ENCODE measurements around the gene PEDS1. TPM values are rescaled to one million over a fixed set of nuclear protein-coding genes. Genes with fewer than 3 reads are reported as not detected.

PEDS1 gene
- total and polyA plus RNA-seq, 9 donors = 7.5 to 18.2 (median 12.4) TPM

DNA sequence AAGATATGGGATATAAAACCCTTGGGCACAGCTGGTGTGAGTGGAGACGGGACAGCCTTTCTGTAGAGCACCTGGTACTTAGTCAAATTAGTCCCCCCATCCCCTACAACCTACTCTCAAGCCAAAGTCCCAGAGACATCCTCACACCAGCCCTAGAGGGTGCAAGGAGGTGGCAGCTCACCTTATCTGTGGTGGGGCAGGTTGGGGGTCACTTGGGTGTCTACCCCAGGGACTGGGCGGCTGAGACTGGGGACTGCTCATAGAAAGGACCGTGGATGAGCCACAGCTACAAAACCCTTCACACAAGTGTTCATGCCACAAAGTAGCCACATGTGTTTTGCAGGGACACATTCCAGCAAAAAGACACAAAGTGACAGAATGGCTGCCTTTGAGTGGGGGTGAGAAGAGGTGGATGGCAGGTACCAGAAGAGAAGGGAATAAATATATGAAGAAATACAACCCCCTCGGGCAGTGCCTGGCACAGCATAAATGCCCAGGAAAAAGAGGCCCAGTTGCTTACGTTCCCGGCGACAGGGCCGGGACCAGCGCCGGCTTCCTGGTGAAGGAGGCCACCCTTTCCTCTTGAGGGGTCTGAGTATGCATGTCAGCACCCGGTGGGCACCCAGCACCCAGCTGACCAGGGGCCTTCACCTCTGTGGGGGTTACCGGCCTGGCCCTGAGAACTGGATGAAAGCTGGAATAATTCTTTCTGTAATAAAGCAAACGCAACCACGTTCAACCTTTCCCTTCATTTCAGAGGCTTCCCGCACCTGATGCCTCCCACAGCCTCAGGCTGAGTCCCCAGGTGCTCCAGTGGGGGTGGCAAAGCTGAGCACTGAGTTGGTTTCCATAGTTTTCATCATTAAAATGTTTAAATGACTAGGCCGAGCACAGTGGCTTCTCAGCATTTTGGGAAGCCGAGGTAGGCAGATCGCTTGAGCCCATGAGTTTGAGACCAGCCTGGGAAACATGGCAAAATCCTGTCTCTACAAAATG lies 22.7 kb upstream of the PEDS1 start:
- peaks cover 3% of the 10 kb centered on the region for H3K4me1 ChIP-seq (ENCODE audit: insufficient read depth)
- no peak for DNase-seq
- 89 to 92% (median 91%) methylated on average over 18 of the region's 18 CpGs for WGBS, 3 donors
- no peak overlapping the region for H3K27ac ChIP-seq
- H3K36me3 ChIP-seq = no peaks in the 10 kb centered on the region
- no peaks in the 10 kb centered on the region for H3K9me3 ChIP-seq
- no peak for TF ChIP-seq POLR2A (IDR thresholded peaks at IDR 0.05)
- TF ChIP-seq EP300 (IDR thresholded peaks at IDR 0.05) = no peak
- TF ChIP-seq, protein P1, sequence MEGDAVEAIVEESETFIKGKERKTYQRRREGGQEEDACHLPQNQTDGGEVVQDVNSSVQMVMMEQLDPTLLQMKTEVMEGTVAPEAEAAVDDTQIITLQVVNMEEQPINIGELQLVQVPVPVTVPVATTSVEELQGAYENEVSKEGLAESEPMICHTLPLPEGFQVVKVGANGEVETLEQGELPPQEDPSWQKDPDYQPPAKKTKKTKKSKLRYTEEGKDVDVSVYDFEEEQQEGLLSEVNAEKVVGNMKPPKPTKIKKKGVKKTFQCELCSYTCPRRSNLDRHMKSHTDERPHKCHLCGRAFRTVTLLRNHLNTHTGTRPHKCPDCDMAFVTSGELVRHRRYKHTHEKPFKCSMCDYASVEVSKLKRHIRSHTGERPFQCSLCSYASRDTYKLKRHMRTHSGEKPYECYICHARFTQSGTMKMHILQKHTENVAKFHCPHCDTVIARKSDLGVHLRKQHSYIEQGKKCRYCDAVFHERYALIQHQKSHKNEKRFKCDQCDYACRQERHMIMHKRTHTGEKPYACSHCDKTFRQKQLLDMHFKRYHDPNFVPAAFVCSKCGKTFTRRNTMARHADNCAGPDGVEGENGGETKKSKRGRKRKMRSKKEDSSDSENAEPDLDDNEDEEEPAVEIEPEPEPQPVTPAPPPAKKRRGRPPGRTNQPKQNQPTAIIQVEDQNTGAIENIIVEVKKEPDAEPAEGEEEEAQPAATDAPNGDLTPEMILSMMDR (IDR thresholded peaks at IDR 0.05) = no peak
- intact Hi-C loops (cut with DNase I) = loop anchor here in 3 of 4 donors (5.0 to 10.0 kb wide), 2 partner anchors 194 to 201 kb away; partner anchors contain the start of gene SNAI1 (in 2 of the 3)
- H3K27me3 ChIP-seq = no peaks in the 10 kb centered on the region
- no peak overlapping the region for H3K4me3 ChIP-seq

DNA sequence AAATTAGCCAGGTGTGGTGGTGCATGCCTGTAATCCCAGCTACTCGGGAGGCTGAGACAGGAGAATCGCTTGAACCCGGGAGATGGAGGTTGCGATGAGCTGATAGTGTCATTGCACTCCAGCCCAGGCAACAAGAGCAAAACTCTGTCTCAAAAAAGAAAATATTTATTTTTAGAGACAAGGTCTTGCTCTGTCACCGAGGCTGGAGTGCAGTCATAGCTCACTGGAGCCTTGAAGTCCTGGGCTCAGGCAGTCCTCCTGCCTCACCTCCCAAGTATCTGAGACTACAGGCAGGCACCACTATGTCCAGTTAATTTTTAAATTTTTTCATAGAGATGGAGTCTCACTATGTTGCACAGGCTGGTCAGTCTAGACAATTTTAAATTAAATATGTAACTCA lies 20.9 kb upstream of the PEDS1 start:
- Histone ChIP-seq H3K27me3 (no peaks in the 10 kb centered on the region), H3K27ac (no peak overlapping the region), H3K9me3 (no peaks in the 10 kb centered on the region), H3K36me3 (no peaks in the 10 kb centered on the region), H3K4me1 (ENCODE audit: insufficient read depth) (peaks cover 3% of the 10 kb centered on the region), H3K4me3 (no peak overlapping the region)
- 72 to 88% (median 83%) methylated on average over 5 of the region's 5 CpGs for WGBS, 3 donors
- DNase-seq = no peak
- TF ChIP-seq POLR2A (IDR thresholded peaks at IDR 0.05) = no peak
- TF ChIP-seq EP300 (IDR thresholded peaks at IDR 0.05) = no peak
- TF ChIP-seq, protein P1 (IDR thresholded peaks at IDR 0.05) = no peak
- intact Hi-C loops (cut with DNase I) = loop anchor here in 2 of 4 donors (5.0 to 10.0 kb wide), 2 partner anchors 52 to 200 kb away; no protein-coding TSS in a partner anchor

- Histone ChIP-seq H3K9me3 (no peaks in the 10 kb centered on the region), H3K27me3 (no peaks in the 10 kb centered on the region), H3K27ac (peak overlapping the region; percentile 37 to 73), H3K4me1 (ENCODE audit: insufficient read depth) (peaks cover 3% of the 10 kb centered on the region), H3K36me3 (no peaks in the 10 kb centered on the region), H3K4me3 (peak overlapping the region; percentile 61)
- intact Hi-C loops (cut with DNase I) = loop anchor here in 2 of 4 donors (5.0 to 10.0 kb wide), 2 partner anchors 50 to 198 kb away; no protein-coding TSS in a partner anchor
- TF ChIP-seq EP300 (IDR thresholded peaks at IDR 0.05) (no peak), POLR2A (IDR thresholded peaks at IDR 0.05) (peak; percentile 76)
- TF ChIP-seq, protein P1 (IDR thresholded peaks at IDR 0.05) = no peak
- 1 to 2% (median 1%) methylated on average over 33 to 36 of the region's 36 CpGs for WGBS, 3 donors
- peak; percentile 86 to 92 (median 90) for DNase-seq
These were observed 19.0 kb upstream of the PEDS1 start for GRCh38 chr20:50172347-50173013.

DNA sequence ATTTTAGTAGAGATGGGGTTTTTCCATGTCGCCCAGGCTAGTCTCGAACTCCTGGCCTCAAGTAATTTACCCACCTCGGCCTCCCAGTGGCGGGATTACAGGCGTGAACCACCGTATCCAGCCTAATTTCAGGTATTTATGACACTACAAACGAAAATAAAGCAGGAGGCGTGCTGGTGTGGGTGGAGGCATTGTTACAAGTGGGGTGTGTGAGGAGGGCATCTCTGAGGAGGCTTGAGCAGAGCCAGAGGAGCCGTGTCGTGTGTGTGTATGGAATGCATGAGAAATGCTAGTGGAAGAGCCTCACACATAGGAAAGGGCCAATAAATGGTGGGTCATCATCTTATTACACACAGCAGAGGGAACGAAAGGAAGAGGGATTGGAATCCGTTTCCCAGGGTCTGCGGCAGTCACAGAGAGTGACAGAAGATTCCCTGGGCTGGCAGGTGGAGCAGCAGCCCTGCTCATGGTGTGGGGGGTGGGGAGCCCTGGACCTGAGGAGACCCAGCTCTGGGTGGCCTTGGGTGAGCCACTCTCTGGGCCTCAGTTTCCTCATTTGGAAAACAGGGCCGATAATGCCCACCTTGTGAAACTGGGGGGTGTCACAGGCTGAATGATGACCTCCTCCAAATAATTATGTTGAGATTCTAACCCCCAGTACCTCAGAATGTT lies 17.2 kb upstream of the PEDS1 start:
- 89 to 92% (median 90%) methylated on average over 14 of the region's 14 CpGs for WGBS, 3 donors
- Histone ChIP-seq H3K27ac (no peak overlapping the region), H3K9me3 (no peaks in the 10 kb centered on the region), H3K36me3 (no peaks in the 10 kb centered on the region), H3K4me3 (no peak overlapping the region), H3K27me3 (no peaks in the 10 kb centered on the region), H3K4me1 (ENCODE audit: insufficient read depth) (peaks cover 3% of the 10 kb centered on the region)
- intact Hi-C loops (cut with DNase I) = loop anchor here in 2 of 4 donors (5.0 to 10.0 kb wide), 2 partner anchors 48 to 196 kb away; no protein-coding TSS in a partner anchor
- DNase-seq = no peak
- TF ChIP-seq EP300 (IDR thresholded peaks at IDR 0.05) = no peak
- TF ChIP-seq POLR2A (IDR thresholded peaks at IDR 0.05) = no peak
- TF ChIP-seq, protein P1 (IDR thresholded peaks at IDR 0.05) = no peak

Data from ovary (tissue), 9 donors.